Astrocyte of the cerebellum (primary cell): ENCODE data around the gene HLCS.

Experiments
- DNase-seq: peaks from one replicate; pipeline ENCODE4 v3.0.0-alpha.2; 2011; ENCODE audit warnings: low read depth
- H3K4me3 ChIP-seq: 2 replicates; pipeline ENCODE4 v1.5.1; 2011; ENCODE audit warnings: mild to moderate bottlenecking, low read depth, low read length, moderate library complexity
- CTCF ChIP-seq: IDR thresholded peaks from 2 replicates; pipeline ENCODE4 v1.5.1; 2012; ENCODE audit warnings: low read length, low read depth, moderate library complexity, mild to moderate bottlenecking; ENCODE audit errors: missing control alignments
- in situ Hi-C: cut with HindIII; loops from 2 replicates; pipeline ENCODE4 v1.10.0; 2017; ENCODE audit warnings: low sequenced_read_pairs

Gene HLCS

GRCh38 chr21:36707763-36708285, 258.6 kb downstream of the HLCS start:
- in situ Hi-C loops = no loop called here
- TF ChIP-seq CTCF = no peak
- H3K4me3 ChIP-seq = no peak overlapping the region
- DNase-seq = no peak

- no peak for TF ChIP-seq CTCF
- DNase-seq = no peak
- in situ Hi-C loops = no loop called here
- no peak overlapping the region for H3K4me3 ChIP-seq
Observed at GRCh38 chr21:36706951-36707762, 259.3 kb downstream of the HLCS start.

- no peak for TF ChIP-seq CTCF
- DNase-seq = no peak
- in situ Hi-C loops = no loop called here
- no peak overlapping the region for H3K4me3 ChIP-seq
Observed at GRCh38 chr21:36706482-36706852, 260.0 kb downstream of the HLCS start.

GRCh38 chr21:36705679-36706481, 260.6 kb downstream of the HLCS start:
- H3K4me3 ChIP-seq = no peak overlapping the region
- peak; percentile 12 for TF ChIP-seq CTCF
- in situ Hi-C loops = no loop called here
- no peak for DNase-seq

GRCh38 chr21:36704958-36705678, 261.4 kb downstream of the HLCS start:
- no peak for TF ChIP-seq CTCF
- H3K4me3 ChIP-seq = no peak overlapping the region
- no peak for DNase-seq
- in situ Hi-C loops = no loop called here

GRCh38 chr21:36704281-36704957, 262.1 kb downstream of the HLCS start:
- in situ Hi-C loops = no loop called here
- no peak overlapping the region for H3K4me3 ChIP-seq
- DNase-seq = no peak
- no peak for TF ChIP-seq CTCF
